ENCODE data around the gene PLXNB2. TPM values are rescaled to one million over a fixed set of nuclear protein-coding genes. Genes with fewer than 3 reads are reported as not detected.

The PLXNB2 gene, protein sequence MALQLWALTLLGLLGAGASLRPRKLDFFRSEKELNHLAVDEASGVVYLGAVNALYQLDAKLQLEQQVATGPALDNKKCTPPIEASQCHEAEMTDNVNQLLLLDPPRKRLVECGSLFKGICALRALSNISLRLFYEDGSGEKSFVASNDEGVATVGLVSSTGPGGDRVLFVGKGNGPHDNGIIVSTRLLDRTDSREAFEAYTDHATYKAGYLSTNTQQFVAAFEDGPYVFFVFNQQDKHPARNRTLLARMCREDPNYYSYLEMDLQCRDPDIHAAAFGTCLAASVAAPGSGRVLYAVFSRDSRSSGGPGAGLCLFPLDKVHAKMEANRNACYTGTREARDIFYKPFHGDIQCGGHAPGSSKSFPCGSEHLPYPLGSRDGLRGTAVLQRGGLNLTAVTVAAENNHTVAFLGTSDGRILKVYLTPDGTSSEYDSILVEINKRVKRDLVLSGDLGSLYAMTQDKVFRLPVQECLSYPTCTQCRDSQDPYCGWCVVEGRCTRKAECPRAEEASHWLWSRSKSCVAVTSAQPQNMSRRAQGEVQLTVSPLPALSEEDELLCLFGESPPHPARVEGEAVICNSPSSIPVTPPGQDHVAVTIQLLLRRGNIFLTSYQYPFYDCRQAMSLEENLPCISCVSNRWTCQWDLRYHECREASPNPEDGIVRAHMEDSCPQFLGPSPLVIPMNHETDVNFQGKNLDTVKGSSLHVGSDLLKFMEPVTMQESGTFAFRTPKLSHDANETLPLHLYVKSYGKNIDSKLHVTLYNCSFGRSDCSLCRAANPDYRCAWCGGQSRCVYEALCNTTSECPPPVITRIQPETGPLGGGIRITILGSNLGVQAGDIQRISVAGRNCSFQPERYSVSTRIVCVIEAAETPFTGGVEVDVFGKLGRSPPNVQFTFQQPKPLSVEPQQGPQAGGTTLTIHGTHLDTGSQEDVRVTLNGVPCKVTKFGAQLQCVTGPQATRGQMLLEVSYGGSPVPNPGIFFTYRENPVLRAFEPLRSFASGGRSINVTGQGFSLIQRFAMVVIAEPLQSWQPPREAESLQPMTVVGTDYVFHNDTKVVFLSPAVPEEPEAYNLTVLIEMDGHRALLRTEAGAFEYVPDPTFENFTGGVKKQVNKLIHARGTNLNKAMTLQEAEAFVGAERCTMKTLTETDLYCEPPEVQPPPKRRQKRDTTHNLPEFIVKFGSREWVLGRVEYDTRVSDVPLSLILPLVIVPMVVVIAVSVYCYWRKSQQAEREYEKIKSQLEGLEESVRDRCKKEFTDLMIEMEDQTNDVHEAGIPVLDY (N-terminal part only)
- polyA plus RNA-seq (ENCODE audit: low read depth in 6 of 6) = 1 to 10 TPM in 2 of 6 donors, under 1 TPM in 3, not detected in 1; 0.46 to 1.1 (median 0.66) TPM

DNA sequence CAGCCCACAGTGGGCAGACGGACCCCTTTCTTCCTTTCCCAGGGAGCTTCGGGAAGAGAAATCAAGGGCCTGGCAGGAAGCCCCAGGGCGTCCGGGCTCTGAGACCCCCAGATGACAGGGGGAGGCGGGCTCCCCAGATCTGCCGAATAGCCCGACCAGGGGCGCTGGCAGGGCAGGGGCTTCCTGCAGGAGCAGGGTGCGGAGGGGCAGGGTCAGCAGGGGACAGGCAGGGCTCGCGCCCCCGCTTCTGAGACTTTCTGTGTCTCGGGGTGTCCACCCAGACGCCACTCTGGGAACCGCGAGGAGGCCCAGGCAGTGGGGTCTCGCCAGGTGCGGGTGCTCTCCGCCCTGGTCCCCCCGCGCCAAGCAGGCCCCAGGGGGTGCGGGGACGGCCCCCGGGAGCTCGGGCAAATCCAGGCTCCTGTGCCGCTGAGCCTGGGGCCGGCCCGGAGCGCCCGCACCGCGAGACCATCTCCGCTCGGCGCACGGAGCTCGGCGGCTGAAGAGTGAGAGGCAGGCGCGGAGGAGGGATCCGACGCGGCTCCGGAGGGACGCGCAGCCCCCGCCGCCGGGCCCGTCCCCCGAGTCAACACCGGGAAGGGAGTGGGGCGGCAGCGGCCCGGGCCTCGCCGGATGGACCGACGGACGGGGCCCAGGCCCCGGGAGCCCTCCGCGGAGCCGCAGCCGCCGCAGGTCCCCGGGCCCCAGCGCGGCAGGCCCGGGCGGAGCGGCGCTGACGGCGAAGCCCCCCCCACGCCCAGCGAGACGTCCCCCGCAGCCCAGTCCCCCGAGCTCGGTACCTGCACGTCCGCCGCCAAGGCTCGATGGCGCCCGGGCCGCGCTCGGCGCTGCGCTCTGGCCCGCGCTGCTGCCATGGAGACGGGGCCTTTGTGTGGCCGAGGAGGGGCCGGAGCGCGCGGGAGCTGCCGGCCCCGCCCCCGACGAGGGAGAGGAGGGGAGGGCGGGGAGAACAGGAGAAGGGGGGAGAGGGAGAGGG lies at the start of gene PLXNB2:
TSS of gene PLXNB2 (minus strand) at position 894 of the 997 bp plus-strand sequence. CDS start 17,062 bp downstream, outside the sequence.
- Mint-ChIP-seq H3K9me3 (no peaks in the 10 kb centered on the region), H3K27me3 (peaks cover 6 to 28% (median 14%) of the 10 kb centered on the region in 3 donors), H3K36me3 (no peaks in the 10 kb centered on the region), H3K4me3 (peak within 1 kb of the TSS; percentile 59 to 80 (median 72)), H3K4me1 (peaks cover 46 to 50% (median 46%) of the 10 kb centered on the region in 3 donors), H3K27ac (peak within 1 kb of the TSS in 2 of 6 donors; percentile 12 to 82)
- ATAC-seq (ENCODE audit: low read depth in 2 of 2) = peak; percentile 24 to 27
- DNase-seq = no peak

DNA sequence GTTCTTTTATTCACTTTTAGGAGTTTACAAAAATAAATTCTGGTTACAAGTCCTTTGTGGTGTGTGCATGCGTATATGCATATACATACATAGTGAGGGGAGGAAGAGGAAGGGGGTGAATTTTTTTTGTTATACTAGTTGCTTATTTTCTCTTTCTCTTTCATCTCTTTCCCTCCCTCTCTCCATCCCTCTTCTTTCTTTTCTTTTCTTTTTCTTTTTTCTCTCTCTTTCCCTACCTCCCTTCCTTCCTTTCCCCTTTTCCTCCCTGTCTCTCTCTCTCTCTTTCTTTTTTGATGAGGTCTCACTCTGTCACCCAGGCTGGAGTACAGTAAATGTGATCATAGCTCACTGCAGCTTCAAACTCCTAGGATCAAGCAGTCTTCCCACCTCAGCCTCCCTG lies 49.8 kb upstream of the PLXNB2 start:
- no peaks in the 10 kb centered on the region for H3K27me3 Mint-ChIP-seq
- H3K36me3 Mint-ChIP-seq = peaks cover 5 to 9% of the 10 kb centered on the region in 2 donors
- peaks cover 21 to 38% (median 24%) of the 10 kb centered on the region in 3 donors for H3K4me1 Mint-ChIP-seq
- H3K4me3 Mint-ChIP-seq = no peak overlapping the region
- peak overlapping the region in 3 of 6 donors; percentile 1 to 95 (median 86) for H3K27ac Mint-ChIP-seq
- no peak for ATAC-seq (ENCODE audit: low read depth in 2 of 2)
- no peak for DNase-seq
- peaks cover 0 to 2% (median 0%) of the 10 kb centered on the region in 7 donors for H3K9me3 Mint-ChIP-seq

DNA sequence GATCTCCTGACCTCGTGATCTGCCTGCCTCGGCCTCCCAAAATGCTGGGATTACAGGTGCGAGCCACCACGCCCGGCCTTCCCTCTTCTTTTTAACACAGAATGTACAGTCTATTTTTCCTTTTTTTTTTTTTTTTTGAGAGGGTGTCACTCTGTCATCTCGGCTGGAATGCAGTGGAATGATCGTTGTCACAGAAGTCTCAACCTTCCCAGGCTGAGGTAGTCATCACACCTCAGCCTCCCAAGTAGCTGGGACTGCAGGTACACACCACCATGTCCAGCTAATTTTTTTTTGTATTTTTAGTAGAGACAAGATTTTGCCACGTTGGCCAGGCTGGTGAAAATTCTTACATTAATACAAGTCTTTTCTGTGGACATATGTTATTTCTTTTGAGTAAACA lies 48.7 kb upstream of the PLXNB2 start:
- Mint-ChIP-seq H3K27me3 (no peaks in the 10 kb centered on the region), H3K27ac (peak overlapping the region in 1 of 6 donors; percentile 18), H3K4me3 (peak overlapping the region in 1 of 8 donors; percentile 47), H3K4me1 (peaks cover 14 to 31% (median 21%) of the 10 kb centered on the region in 3 donors), H3K9me3 (peaks cover 0 to 2% (median 0%) of the 10 kb centered on the region in 7 donors), H3K36me3 (peaks cover 5 to 6% of the 10 kb centered on the region in 2 donors)
- no peak for ATAC-seq (ENCODE audit: low read depth in 2 of 2)
- DNase-seq = no peak

DNA sequence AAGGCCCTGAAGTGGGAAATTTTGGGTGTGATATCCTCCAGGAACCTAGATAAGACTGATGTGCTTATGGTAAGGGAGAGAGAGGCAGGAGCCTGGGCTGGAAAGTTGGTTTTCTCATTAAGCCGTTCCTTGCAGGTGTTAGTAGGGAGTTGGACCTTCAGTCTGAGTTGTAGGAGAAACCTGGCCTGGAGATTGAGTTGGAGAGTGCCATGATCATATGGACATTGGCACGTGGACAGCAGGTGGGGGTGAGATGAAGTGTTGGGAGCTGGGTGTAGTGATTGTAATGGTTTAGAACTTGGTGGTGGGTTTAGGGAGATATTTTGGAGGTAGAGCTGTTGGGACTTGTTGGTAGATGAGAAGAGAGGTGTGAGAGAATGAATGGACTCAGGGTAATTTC lies 40.6 kb upstream of the PLXNB2 start:
- ATAC-seq (ENCODE audit: low read depth in 2 of 2) (no peak), DNase-seq (no peak)
- Mint-ChIP-seq H3K9me3 (no peaks in the 10 kb centered on the region), H3K36me3 (no peaks in the 10 kb centered on the region), H3K27ac (no peak overlapping the region), H3K4me3 (no peak overlapping the region), H3K4me1 (peaks cover 0 to under 1% (median 0%) of the 10 kb centered on the region in 3 donors), H3K27me3 (no peaks in the 10 kb centered on the region)

DNA sequence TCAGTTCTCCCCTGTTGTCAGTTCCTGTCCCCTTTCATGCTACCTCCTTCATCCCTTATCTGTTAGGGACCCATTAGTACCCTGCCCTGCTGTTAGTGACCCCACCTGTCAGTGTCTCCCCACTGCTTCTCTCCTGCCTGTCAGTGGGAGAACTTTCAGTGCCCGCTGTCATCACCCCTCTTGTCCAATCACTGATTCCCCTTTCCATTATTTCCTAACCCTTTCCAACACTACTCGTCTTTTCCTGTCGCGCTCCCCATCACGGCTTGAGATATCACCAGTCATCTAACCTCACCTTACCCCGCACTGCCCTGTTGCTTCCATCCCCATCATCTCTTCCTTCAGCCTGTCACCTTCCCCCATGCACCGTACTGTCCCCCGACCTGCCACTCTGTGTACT lies 39.7 kb upstream of the PLXNB2 start:
- no peaks in the 10 kb centered on the region for H3K9me3 Mint-ChIP-seq
- no peaks in the 10 kb centered on the region for H3K27me3 Mint-ChIP-seq
- DNase-seq (no peak), ATAC-seq (ENCODE audit: low read depth in 2 of 2) (no peak)
- H3K36me3 Mint-ChIP-seq = no peaks in the 10 kb centered on the region
- peaks cover 0 to 5% (median 3%) of the 10 kb centered on the region in 3 donors for H3K4me1 Mint-ChIP-seq
- H3K27ac Mint-ChIP-seq = no peak overlapping the region
- H3K4me3 Mint-ChIP-seq = no peak overlapping the region

DNA sequence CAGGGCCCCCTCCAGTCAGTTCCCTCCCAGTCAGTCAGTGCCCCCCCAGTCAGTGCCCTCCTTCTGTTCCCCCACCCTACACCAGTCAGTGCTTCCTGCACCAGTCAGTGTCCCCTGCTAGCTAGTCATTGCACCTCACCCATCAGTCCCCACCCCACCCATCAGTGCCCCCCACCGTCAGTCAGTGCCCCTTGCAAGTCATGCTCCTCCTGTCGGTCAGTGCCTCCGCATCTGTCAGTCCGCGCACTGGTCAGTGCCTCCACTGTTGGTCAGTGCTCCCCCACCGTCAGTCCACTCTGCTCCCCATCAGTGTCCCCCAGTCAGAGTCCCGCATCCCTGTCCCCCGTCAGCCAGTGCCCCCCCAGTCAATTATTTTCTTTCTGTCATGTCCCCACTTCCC lies 39.0 kb upstream of the PLXNB2 start:
- ATAC-seq (ENCODE audit: low read depth in 2 of 2) (no peak), DNase-seq (no peak)
- H3K36me3 Mint-ChIP-seq = no peaks in the 10 kb centered on the region
- H3K4me3 Mint-ChIP-seq = peak overlapping the region in 1 of 8 donors; percentile 21
- H3K9me3 Mint-ChIP-seq = no peaks in the 10 kb centered on the region
- peaks cover 0 to 9% (median 5%) of the 10 kb centered on the region in 3 donors for H3K4me1 Mint-ChIP-seq
- H3K27ac Mint-ChIP-seq = peak overlapping the region in 1 of 6 donors; percentile 82
- no peaks in the 10 kb centered on the region for H3K27me3 Mint-ChIP-seq

DNA sequence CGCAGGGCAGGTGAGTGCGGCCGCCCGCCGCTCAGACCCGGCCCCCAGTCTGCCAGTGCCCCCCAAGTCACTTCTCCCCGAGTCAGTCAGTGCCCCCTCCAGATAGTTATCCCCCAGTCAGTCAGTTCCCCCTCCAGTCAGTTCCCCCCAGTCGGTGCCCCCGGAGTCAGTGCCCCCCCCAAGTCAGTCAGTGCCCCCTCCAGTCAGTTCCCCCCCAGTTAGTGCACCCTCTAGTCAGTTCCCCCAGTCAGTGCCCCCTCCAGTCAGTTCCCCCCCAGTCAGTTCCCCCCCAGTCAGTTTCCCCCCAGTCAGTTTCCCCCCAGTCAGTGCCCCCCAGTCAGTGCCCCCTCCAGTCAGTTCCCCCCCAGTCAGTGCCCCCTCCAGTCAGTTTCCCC lies 36.1 kb upstream of the PLXNB2 start:
- no peaks in the 10 kb centered on the region for H3K9me3 Mint-ChIP-seq
- no peaks in the 10 kb centered on the region for H3K36me3 Mint-ChIP-seq

DNA sequence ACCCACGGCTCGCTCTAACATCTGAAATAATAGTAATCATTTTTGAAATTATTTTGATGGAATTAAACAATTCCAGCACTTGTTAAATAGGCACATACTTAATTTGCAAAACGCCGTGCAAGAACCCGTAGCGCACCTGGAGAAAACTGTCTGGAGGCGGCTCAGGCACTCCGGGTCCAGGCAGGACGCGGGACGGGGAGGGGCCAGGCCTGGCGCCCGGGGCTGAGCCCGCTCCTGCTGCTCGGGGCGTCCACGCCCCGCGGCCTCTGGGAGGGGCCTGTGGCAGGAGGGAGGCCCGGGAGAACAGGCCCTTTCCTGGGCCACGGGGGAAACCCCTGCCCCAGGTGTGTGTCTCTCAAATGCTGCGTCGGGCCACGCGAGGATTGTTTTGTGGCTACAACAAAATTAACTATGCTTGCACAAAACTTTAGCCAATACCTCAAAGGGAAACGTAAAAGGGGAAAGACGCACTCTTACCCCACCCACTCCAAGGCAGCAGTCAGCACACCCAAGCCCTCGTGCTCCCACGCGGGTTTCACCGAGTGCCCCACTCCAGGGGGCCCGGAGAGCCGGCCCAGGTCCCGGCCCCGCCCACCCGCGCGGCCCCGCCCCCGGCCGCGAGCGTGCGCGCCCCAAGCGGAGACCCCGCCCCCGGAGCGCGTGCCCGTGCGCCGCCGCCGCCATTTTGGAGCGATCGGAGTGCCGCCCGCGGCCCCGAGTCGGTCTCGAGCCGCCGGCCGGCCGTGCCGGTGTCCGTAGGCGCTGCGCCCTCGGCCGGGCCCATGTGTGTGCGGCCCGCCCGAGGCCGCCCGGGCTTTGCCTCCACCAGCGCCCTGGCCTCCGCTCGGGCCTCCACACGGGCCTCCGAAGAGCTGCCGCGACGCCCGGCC lies 35.5 kb upstream of the PLXNB2 start, which contains the start of gene PPP6R2:
TSS of gene PPP6R2 (plus strand) at position 677 of the 890 bp plus-strand sequence. CDS start 50,582 bp downstream, outside the sequence.
- peaks cover 0 to 13% (median 7%) of the 10 kb centered on the region in 3 donors for H3K4me1 Mint-ChIP-seq
- H3K27ac Mint-ChIP-seq = peak within 1 kb of the TSS; percentile 85 to 97 (median 96)
- H3K4me3 Mint-ChIP-seq = peak within 1 kb of the TSS; percentile 79 to 96 (median 90)
- no peaks in the 10 kb centered on the region for H3K27me3 Mint-ChIP-seq
- H3K36me3 Mint-ChIP-seq = no peaks in the 10 kb centered on the region
- DNase-seq (peak; percentile 85), ATAC-seq (ENCODE audit: low read depth in 2 of 2) (peak; percentile 83 to 86)
- no peaks in the 10 kb centered on the region for H3K9me3 Mint-ChIP-seq

More for the DNA sequence above, 36.1 kb upstream of the PLXNB2 start:
- peak overlapping the region in 6 of 8 donors; percentile 59 to 82 (median 70) for H3K4me3 Mint-ChIP-seq
- H3K4me1 Mint-ChIP-seq = peaks cover 0 to 13% (median 7%) of the 10 kb centered on the region in 3 donors
- no peaks in the 10 kb centered on the region for H3K27me3 Mint-ChIP-seq
- ATAC-seq (ENCODE audit: low read depth in 2 of 2) = peak; percentile 14 to 19
- peak overlapping the region in 2 of 6 donors; percentile 11 to 73 for H3K27ac Mint-ChIP-seq
- no peak for DNase-seq

DNA sequence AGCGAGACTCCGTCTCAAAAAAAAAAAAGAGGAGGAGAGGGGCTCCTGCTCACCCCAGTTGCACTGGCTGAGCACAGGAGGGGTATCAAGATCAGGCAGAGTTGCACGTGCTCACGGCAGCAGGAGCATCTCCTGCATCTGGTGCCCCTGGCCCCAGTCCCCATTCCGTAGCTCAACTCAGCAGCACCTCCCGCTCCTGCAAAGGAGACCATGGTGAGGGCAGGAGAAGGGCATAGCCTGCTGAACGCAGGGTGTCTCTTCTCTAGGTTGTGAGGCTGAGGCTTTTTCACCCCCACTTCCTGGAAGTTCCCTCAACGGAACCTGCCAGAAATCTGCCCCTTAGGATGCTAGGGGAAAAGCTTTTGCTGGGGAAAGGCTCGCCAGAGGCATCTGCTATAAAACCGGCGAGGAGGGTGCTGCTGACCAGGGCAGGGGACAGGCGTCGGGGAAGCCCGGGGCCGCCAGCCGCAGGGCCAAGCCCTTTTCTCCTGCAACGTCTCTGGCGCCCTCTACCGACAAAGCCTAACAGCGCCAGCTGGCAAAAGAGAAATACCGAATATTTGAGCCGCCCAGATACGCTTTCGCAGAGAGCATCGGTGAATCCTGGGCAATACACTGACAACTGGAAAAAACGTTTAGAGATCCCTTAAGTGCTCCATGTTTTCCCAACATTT lies 34.7 kb upstream of the PLXNB2 start:
- H3K36me3 Mint-ChIP-seq = no peaks in the 10 kb centered on the region
- DNase-seq (peak; percentile 84), ATAC-seq (ENCODE audit: low read depth in 2 of 2) (peak; percentile 56 to 59)
- no peaks in the 10 kb centered on the region for H3K9me3 Mint-ChIP-seq
- H3K27ac Mint-ChIP-seq = peak overlapping the region; percentile 85 to 97 (median 96)
- peaks cover 0 to 13% (median 7%) of the 10 kb centered on the region in 3 donors for H3K4me1 Mint-ChIP-seq
- H3K27me3 Mint-ChIP-seq = no peaks in the 10 kb centered on the region
- H3K4me3 Mint-ChIP-seq = peak overlapping the region; percentile 79 to 96 (median 90)

DNA sequence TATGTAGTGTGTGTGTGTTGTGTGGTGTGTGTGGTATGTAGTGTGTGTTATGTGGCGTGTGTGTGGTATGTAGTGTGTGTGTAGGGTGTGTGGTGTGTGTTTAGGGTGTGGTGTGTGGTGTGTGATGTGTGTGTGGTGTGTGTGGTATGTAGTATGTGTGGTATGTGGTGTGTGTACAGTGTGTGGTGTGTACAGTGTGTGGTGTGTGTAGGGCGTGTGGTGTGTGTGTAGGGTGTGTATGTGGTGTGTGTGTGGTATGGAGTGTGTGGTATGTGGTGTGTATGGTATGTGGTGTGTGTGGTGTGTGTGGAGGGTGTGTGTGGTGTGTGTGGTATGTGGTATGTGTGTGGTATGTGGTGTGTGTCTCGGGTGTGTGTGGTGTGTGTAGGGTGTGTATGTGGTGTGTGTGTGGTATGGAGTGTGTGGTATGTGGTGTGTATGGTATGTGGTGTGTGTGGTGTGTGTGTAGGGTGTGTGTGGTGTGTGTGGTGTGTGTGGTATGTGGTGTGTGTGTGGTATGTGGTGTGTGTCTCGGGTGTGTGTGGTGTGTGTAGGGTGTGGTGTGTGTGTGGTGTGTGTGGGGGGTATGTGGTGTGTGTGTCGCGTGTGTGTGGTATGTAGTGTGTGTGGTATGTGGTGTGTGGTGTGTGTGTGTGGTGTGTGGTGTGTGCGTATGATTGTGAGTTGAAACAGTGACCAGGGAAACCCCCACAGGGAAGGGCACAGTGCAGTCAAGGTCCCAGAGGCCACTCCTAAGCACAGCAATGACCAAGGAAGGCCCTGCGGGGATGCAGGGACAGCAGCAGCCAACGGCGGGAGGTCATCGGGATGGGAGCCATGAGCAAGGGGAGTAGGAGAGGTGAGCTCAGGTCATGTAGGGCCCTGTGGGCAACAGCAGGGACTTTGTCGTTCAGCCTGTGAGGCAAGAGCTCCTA lies 32.8 kb upstream of the PLXNB2 start:
- no peak for ATAC-seq (ENCODE audit: low read depth in 2 of 2)

More for the DNA sequence above, 32.8 kb upstream of the PLXNB2 start:
- no peak overlapping the region for H3K4me3 Mint-ChIP-seq
- no peak overlapping the region for H3K27ac Mint-ChIP-seq
- DNase-seq = no peak
- peaks cover 0 to 13% (median 7%) of the 10 kb centered on the region in 3 donors for H3K4me1 Mint-ChIP-seq
- no peaks in the 10 kb centered on the region for H3K36me3 Mint-ChIP-seq
- H3K27me3 Mint-ChIP-seq = no peaks in the 10 kb centered on the region
- no peaks in the 10 kb centered on the region for H3K9me3 Mint-ChIP-seq

All from naive B cell (primary cell).